EL (cell line): ENCODE data around the gene COMMD1.
A peak's percentile ranks its signal among the peaks of the same experiment; 100 is the strongest.
"Not testable (repeated sequence)": the region's sequence is repeated elsewhere in the genome, so short reads cannot be mapped to it uniquely, and the experiment has no call there.

Experiments used
- DNase-seq: peaks from one replicate; pipeline ENCODE4 v3.0.0-alpha.2; 2016

COMMD1 gene

GRCh38 chr2:61926531-61927477, 21.3 kb downstream of the COMMD1 start:
- no peak for DNase-seq

GRCh38 chr2:61928826-61929461, 23.5 kb downstream of the COMMD1 start:
- peak; percentile 31 for DNase-seq

GRCh38 chr2:61937098-61937497, 31.6 kb downstream of the COMMD1 start:
- no peak for DNase-seq

GRCh38 chr2:61937886-61938285, 32.4 kb downstream of the COMMD1 start:
- no peak for DNase-seq

- DNase-seq: no peak
Measured at GRCh38 chr2:61938511-61938910, 33.0 kb downstream of the COMMD1 start.

- DNase-seq: peak; percentile 30
Measured at GRCh38 chr2:61943251-61943650, 37.8 kb downstream of the COMMD1 start.

- peak; percentile 31 for DNase-seq
Measured at GRCh38 chr2:61946666-61947065, 41.2 kb downstream of the COMMD1 start.

- DNase-seq: peak; percentile 18
Measured at GRCh38 chr2:61948661-61949457, 43.4 kb downstream of the COMMD1 start.

- no peak for DNase-seq
Measured at GRCh38 chr2:61949458-61949713, 43.9 kb downstream of the COMMD1 start.

GRCh38 chr2:61949714-61950560, 44.5 kb downstream of the COMMD1 start:
- no peak for DNase-seq

- DNase-seq: no peak
Measured at GRCh38 chr2:61950571-61951315, 45.3 kb downstream of the COMMD1 start.

GRCh38 chr2:61951881-61952280, 46.4 kb downstream of the COMMD1 start:
- no peak for DNase-seq

GRCh38 chr2:61952288-61952687, 46.8 kb downstream of the COMMD1 start:
- DNase-seq: peak; percentile 17

GRCh38 chr2:61954856-61955255, 49.4 kb downstream of the COMMD1 start:
- DNase-seq: not testable (repeated sequence)

- no peak for DNase-seq
Measured at GRCh38 chr2:61959381-61960293, 54.2 kb downstream of the COMMD1 start.

- no peak for DNase-seq
Measured at GRCh38 chr2:61961231-61961901, 55.9 kb downstream of the COMMD1 start.

GRCh38 chr2:61962095-61962984, 56.9 kb downstream of the COMMD1 start:
- DNase-seq: no peak

- DNase-seq: no peak
Measured at GRCh38 chr2:61966087-61966727, 60.7 kb downstream of the COMMD1 start.

- DNase-seq: no peak
Measured at GRCh38 chr2:61967262-61967661, 61.8 kb downstream of the COMMD1 start.
